Activated naive CD4-positive, alpha-beta T cell treated with anti-CD3 and anti-CD28 coated beads, Interleukin-2, amount 50 U/mL, for 72 hours (primary cell): Measurements from ENCODE around the gene CEP44. TPM values are rescaled to one million over a fixed set of nuclear protein-coding genes. Genes with fewer than 3 reads are reported as not detected.
"Not testable (repeated sequence)": the region's sequence is repeated elsewhere in the genome, so short reads cannot be mapped to it uniquely, and the experiment has no call there.

Experiments
- ATAC-seq, 2 donors: fragments of 150-1000 bp; cut with Tn5 transposase; 2 replicates each; pipeline ENCODE4 v1.10.0; 2021; ENCODE audit warnings: mild to moderate bottlenecking in 2 of 2, moderate library complexity in 2 of 2
- DNase-seq, 2 donors: peaks; one replicate each; pipeline ENCODE4 v3.0.0; 2021 to 2022; ENCODE audit warnings: low spot score in 2 of 2
- H3K27ac Mint-ChIP-seq, 2 donors: one replicate each; pipeline ENCODE4 v1.8.0; 2022; ENCODE audit warnings: mild to moderate bottlenecking in 2 of 2, mixed read lengths in 2 of 2
- H3K36me3 Mint-ChIP-seq, 2 donors: one replicate each; pipeline ENCODE4 v1.8.0; 2022; ENCODE audit warnings: mixed read lengths in 2 of 2
- H3K9me3 Mint-ChIP-seq, 2 donors: one replicate each; pipeline ENCODE4 v1.8.0; 2022; ENCODE audit warnings: mixed read lengths in 2 of 2
- total RNA-seq, 2 donors: library from RNA; stranded (reverse); gene quantifications; one replicate each; pipeline ENCODE4 v1.2.3, GENCODE V29; 2022

Gene CEP44
- total RNA-seq, 2 donors from 2014 or later = 23.1 to 39.0 TPM

- Mint-ChIP-seq H3K9me3 (peaks cover 21 to 23% of the 10 kb centered on the region in 2 donors), H3K36me3 (peaks cover 23 to 26% of the 10 kb centered on the region in 2 donors), H3K27ac (no peak overlapping the region)
- ATAC-seq = no peak
- no peak for DNase-seq
Measured at GRCh38 chr4:174352061-174352819, 68.5 kb downstream of the CEP44 start.

- ATAC-seq = no peak
- no peaks in the 10 kb centered on the region for H3K9me3 Mint-ChIP-seq
- H3K27ac Mint-ChIP-seq = no peak overlapping the region
Measured at GRCh38 chr4:174357321-174357720, 73.6 kb downstream of the CEP44 start.

GRCh38 chr4:174358410-174358809 is 74.7 kb downstream of the CEP44 start:
- Mint-ChIP-seq H3K36me3 (no peaks in the 10 kb centered on the region), H3K9me3 (no peaks in the 10 kb centered on the region), H3K27ac (no peak overlapping the region)
- ATAC-seq (peak in 1 of 2 donors; percentile 57), DNase-seq (no peak)

More at GRCh38 chr4:174357321-174357720, 73.6 kb downstream of the CEP44 start:
- no peaks in the 10 kb centered on the region for H3K36me3 Mint-ChIP-seq
- DNase-seq = no peak

- Mint-ChIP-seq H3K9me3 (no peaks in the 10 kb centered on the region), H3K27ac (no peak overlapping the region), H3K36me3 (no peaks in the 10 kb centered on the region)
- DNase-seq = peak in 1 of 2 donors; percentile 19
- peak; percentile 98 to 99 for ATAC-seq
Measured at GRCh38 chr4:174358829-174359228, 75.1 kb downstream of the CEP44 start.

GRCh38 chr4:174362340-174362739 is 78.6 kb downstream of the CEP44 start:
- ATAC-seq (no peak), DNase-seq (no peak)
- H3K9me3 Mint-ChIP-seq = no peaks in the 10 kb centered on the region
- no peaks in the 10 kb centered on the region for H3K36me3 Mint-ChIP-seq
- no peak overlapping the region for H3K27ac Mint-ChIP-seq

GRCh38 chr4:174363782-174364181 is 80.1 kb downstream of the CEP44 start:
- ATAC-seq, DNase-seq, H3K9me3 Mint-ChIP-seq, H3K27ac Mint-ChIP-seq, H3K36me3 Mint-ChIP-seq: not testable (repeated sequence)

GRCh38 chr4:174365018-174365587 is 81.4 kb downstream of the CEP44 start:
- ATAC-seq = no peak
- H3K27ac Mint-ChIP-seq = no peak overlapping the region
- H3K9me3 Mint-ChIP-seq = no peaks in the 10 kb centered on the region
- peak in 1 of 2 donors; percentile 15 for DNase-seq
- H3K36me3 Mint-ChIP-seq = no peaks in the 10 kb centered on the region

GRCh38 chr4:174369985-174370384 is 86.3 kb downstream of the CEP44 start:
- Mint-ChIP-seq H3K9me3 (no peaks in the 10 kb centered on the region), H3K27ac (no peak overlapping the region), H3K36me3 (no peaks in the 10 kb centered on the region)
- ATAC-seq (no peak), DNase-seq (no peak)

GRCh38 chr4:174373821-174374220 is 90.1 kb downstream of the CEP44 start:
- ATAC-seq (no peak), DNase-seq (no peak)
- Mint-ChIP-seq H3K27ac (no peak overlapping the region), H3K36me3 (no peaks in the 10 kb centered on the region), H3K9me3 (no peaks in the 10 kb centered on the region)

GRCh38 chr4:174375422-174375821 is 91.7 kb downstream of the CEP44 start:
- DNase-seq (no peak), ATAC-seq (no peak)
- no peaks in the 10 kb centered on the region for H3K9me3 Mint-ChIP-seq
- H3K27ac Mint-ChIP-seq = no peak overlapping the region
- H3K36me3 Mint-ChIP-seq = no peaks in the 10 kb centered on the region

- ATAC-seq = no peak
- H3K36me3 Mint-ChIP-seq = no peaks in the 10 kb centered on the region
- no peak for DNase-seq
- no peak overlapping the region for H3K27ac Mint-ChIP-seq
- H3K9me3 Mint-ChIP-seq = no peaks in the 10 kb centered on the region
Measured at GRCh38 chr4:174377613-174378012, 93.9 kb downstream of the CEP44 start.

GRCh38 chr4:174378951-174379350 is 95.2 kb downstream of the CEP44 start:
- Mint-ChIP-seq H3K36me3 (no peaks in the 10 kb centered on the region), H3K9me3 (no peaks in the 10 kb centered on the region), H3K27ac (no peak overlapping the region)
- DNase-seq (no peak), ATAC-seq (no peak)

- not testable (repeated sequence) for H3K36me3 Mint-ChIP-seq, ATAC-seq, DNase-seq, H3K9me3 Mint-ChIP-seq, H3K27ac Mint-ChIP-seq
Measured at GRCh38 chr4:174380206-174380605, 96.5 kb downstream of the CEP44 start.

- ATAC-seq = no peak
- Mint-ChIP-seq H3K36me3 (no peaks in the 10 kb centered on the region), H3K9me3 (no peaks in the 10 kb centered on the region), H3K27ac (no peak overlapping the region)
- DNase-seq = no peak
Measured at GRCh38 chr4:174380699-174381439, 97.2 kb downstream of the CEP44 start.

GRCh38 chr4:174381440-174381800 is 97.7 kb downstream of the CEP44 start:
- DNase-seq = no peak
- Mint-ChIP-seq H3K9me3 (no peaks in the 10 kb centered on the region), H3K36me3 (no peaks in the 10 kb centered on the region), H3K27ac (no peak overlapping the region)
- no peak for ATAC-seq
